Endothelial cell of umbilical vein (primary cell): ENCODE measurements around the gene CDK15. TPM values are rescaled to one million over a fixed set of nuclear protein-coding genes. Genes with fewer than 3 reads are reported as not detected.

Source experiments
- BruUV-seq: library from RNA; stranded (reverse); fragments of 400-500 nt; replicated peaks from 2 replicates; lab custom pipeline; 2021; lab: Mats Ljungman, UMichigan
- CTCF ChIA-PET: fragments of 300-600, 350-600 bp; sonication (Branson Sonifier 250); formaldehyde crosslinking; loops from one replicate; lab custom pipeline; 2021; ENCODE audit warnings: antibody characterized with exemption, inconsistent platforms; lab: Charles Lee
- POLR2A ChIA-PET: fragments of 300-600, 350-600 bp; sonication (Branson Sonifier 250); formaldehyde crosslinking; loops from one replicate; lab custom pipeline; 2021; ENCODE audit warnings: antibody characterized with exemption, inconsistent platforms; lab: Charles Lee
- DNase-seq: peaks from one replicate; pipeline ENCODE4 v3.0.0-alpha.2; 2011; ENCODE audit warnings: low read depth, low spot score
- FAIRE-seq: peaks from 2 replicates; lab custom pipeline; 2011; peaks lifted over from hg19 to GRCh38; lab: Jason Lieb, UNC
- H2AFZ ChIP-seq: 2 replicates; pipeline ENCODE4 v1.6.0; 2012; ENCODE audit warnings: low read depth, low read length, control low read depth, inconsistent platforms
- H3K27ac ChIP-seq: 2 replicates; pipeline ENCODE4 v1.5.1; 2011; ENCODE audit warnings: low read depth, mild to moderate bottlenecking, control low read depth, low read length, moderate library complexity; ENCODE audit not compliant: insufficient read depth
- H3K27me3 ChIP-seq, 2 experiments: 2 replicates each; pipeline versions ENCODE4 v1.6.0 to v1.6.1; 2011; ENCODE audit warnings: low read length in 2 of 2, mixed read lengths in 1 of 2; ENCODE audit not compliant: control insufficient read depth in 2 of 2, insufficient read depth in 2 of 2
- H3K36me3 ChIP-seq, 2 experiments: 2 replicates in 1 of 2; 3 replicates in 1 of 2; pipeline ENCODE4 v1.5.1; 2011; ENCODE audit warnings: low read length in 2 of 2, mild to moderate bottlenecking in 1 of 2, moderate library complexity in 1 of 2; ENCODE audit not compliant: control insufficient read depth in 2 of 2, insufficient read depth in 2 of 2; ENCODE audit errors: extremely low read depth in 1 of 2
- H3K4me1 ChIP-seq: 3 replicates; pipeline ENCODE4 v1.5.1; 2011; ENCODE audit warnings: mild to moderate bottlenecking, low read length; ENCODE audit not compliant: control insufficient read depth, insufficient read depth; ENCODE audit errors: extremely low read depth
- H3K4me2 ChIP-seq: 2 replicates; pipeline ENCODE4 v1.6.1; 2011; ENCODE audit warnings: low read length, control low read depth, mixed read lengths; ENCODE audit not compliant: insufficient read depth
- H3K4me3 ChIP-seq, 3 experiments: fragments of 200-600 bp in 1 of 3; sonication (generic), shearing (Covaris generic) in 1 of 3; replicated peaks in 1 of 3; 2 replicates each; pipeline ENCODE4 v1.5.1; 2011 to 2016; ENCODE audit warnings: control low read depth in 3 of 3, low read length in 3 of 3, mild to moderate bottlenecking in 2 of 3, inconsistent platforms in 1 of 3, low read depth in 1 of 3, moderate library complexity in 1 of 3; ENCODE audit not compliant: insufficient read depth in 1 of 3
- H3K79me2 ChIP-seq: 2 replicates; pipeline ENCODE4 v1.6.0; 2012; ENCODE audit warnings: low read length, inconsistent platforms; ENCODE audit not compliant: control insufficient read depth, insufficient read depth
- H3K9ac ChIP-seq: replicated peaks from 2 replicates; pipeline ENCODE3; 2011; ENCODE audit warnings: low read length, control low read depth; ENCODE audit not compliant: insufficient read depth; ENCODE audit errors: extremely low read depth
- H3K9me1 ChIP-seq: replicated peaks from 3 replicates; pipeline ENCODE4 v1.6.0; 2011; ENCODE audit warnings: mild to moderate bottlenecking, low read length; ENCODE audit not compliant: control insufficient read depth, insufficient read depth; ENCODE audit errors: extremely low read depth
- H3K9me3 ChIP-seq: replicated peaks from 2 replicates; pipeline ENCODE4 v1.5.1; 2012; ENCODE audit warnings: low read length, inconsistent platforms; ENCODE audit not compliant: control insufficient read depth, insufficient read depth
- H4K20me1 ChIP-seq: replicated peaks from 2 replicates; pipeline ENCODE3; 2011; ENCODE audit warnings: mild to moderate bottlenecking, low read length; ENCODE audit not compliant: control insufficient read depth, insufficient read depth; ENCODE audit errors: extremely low read depth
- EZH2 ChIP-seq: IDR thresholded peaks from 2 replicates; pipeline ENCODE4 v1.6.1; 2012; ENCODE audit warnings: borderline replicate concordance, low read depth, mild to moderate bottlenecking, moderate library complexity, low read length, inconsistent platforms; ENCODE audit not compliant: severe bottlenecking
- FOS ChIP-seq: IDR thresholded peaks from 2 replicates; pipeline ENCODE4 v1.6.1; 2011; ENCODE audit warnings: mild to moderate bottlenecking, low read length, moderate library complexity, borderline replicate concordance; ENCODE audit not compliant: insufficient read depth
- GATA2 ChIP-seq: IDR thresholded peaks from 2 replicates; pipeline ENCODE4 v1.7.0; 2011; ENCODE audit warnings: low read depth, mild to moderate bottlenecking, moderate library complexity, mixed read lengths, low read length; ENCODE audit not compliant: insufficient read length, insufficient read depth
- JUN ChIP-seq: IDR thresholded peaks from 2 replicates; pipeline ENCODE4 v1.6.1; 2011; ENCODE audit warnings: borderline replicate concordance, low read depth; ENCODE audit not compliant: insufficient read length, insufficient read depth
- MYC ChIP-seq: IDR thresholded peaks from one replicate; pipeline ENCODE4 v1.6.1; 2011; ENCODE audit warnings: mild to moderate bottlenecking, low read depth, low read length
- POLR2A ChIP-seq: IDR thresholded peaks from 2 replicates; pipeline ENCODE4 v1.6.1; 2012; ENCODE audit warnings: low read depth, mild to moderate bottlenecking, control low read depth, low read length
- POLR2AphosphoS5 ChIP-seq: IDR thresholded peaks from 2 replicates; pipeline ENCODE4 v1.6.1; 2012; ENCODE audit warnings: low read depth, mild to moderate bottlenecking, control low read depth, low read length, moderate library complexity; ENCODE audit not compliant: insufficient read depth
- dilution Hi-C: fragments of 300-500 bp; cut with MboI; formaldehyde crosslinking; loops from one replicate; pipeline ENCODE4 v1.15.0; 2019; ENCODE audit warnings: low sequenced_read_pairs; ENCODE audit not compliant: extremely low pct_ligation_motif_present
- intact Hi-C: fragments of 100-400 bp; cut with micrococcal nuclease; formaldehyde crosslinking; loops from one replicate; pipeline ENCODE4 v1.10.0; 2022
- polyA plus RNA-seq, 4 experiments: library from polyadenylated mRNA; depleted of rRNA in 3 of 4; stranded (reverse) in 3 of 4; unstranded in 1 of 4; fragments of >200 nt; gene quantifications; 2 replicates each; pipeline versions ENCODE4 v1.2.1 to v1.2.3, GENCODE V29; 2011 to 2012; ENCODE audit warnings: missing spikeins in 1 of 4
- total RNA-seq: library from RNA; stranded (reverse); gene quantifications from 2 replicates; pipeline ENCODE4 v1.2.3, GENCODE V29; 2021
- TF ChIP-seq, protein P1 (sequence below), 2 donors: IDR thresholded peaks; 1 replicate in 1 of 2; 2 replicates in 1 of 2; pipeline ENCODE4 v1.5.1; 2011; ENCODE audit warnings: low read length in 2 of 2, mild to moderate bottlenecking in 2 of 2, moderate library complexity in 2 of 2, control low read depth in 1 of 2, inconsistent platforms in 1 of 2, low read depth in 1 of 2; ENCODE audit not compliant: insufficient read depth in 1 of 2; ENCODE audit errors: extremely low read depth in 1 of 2

CDK15 gene
- total and polyA plus RNA-seq, 2 donors (not counting 3 experiments of a cell fraction or from before 2014, with no cell fraction given), result not detected

DNA sequence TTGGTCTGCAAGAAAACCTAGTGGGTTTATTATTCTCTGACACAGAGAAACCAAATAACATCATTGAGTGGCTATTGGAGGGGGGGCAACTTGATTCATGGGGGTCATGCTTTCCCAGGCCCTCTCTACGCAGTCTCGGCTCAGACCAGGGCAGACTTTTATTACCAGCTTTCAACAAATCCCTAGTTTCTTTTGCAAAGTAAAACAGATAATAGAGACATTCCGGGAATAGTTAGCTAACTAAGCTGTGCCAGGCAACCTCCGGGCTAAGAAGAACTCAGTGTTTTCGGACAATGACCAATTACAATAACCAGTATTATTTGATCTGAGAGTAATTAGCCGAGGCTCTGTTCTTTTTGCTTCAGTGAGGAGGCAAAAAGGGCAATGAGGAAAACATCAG is 66.3 kb downstream of the CDK15 start:
- intact Hi-C loops (no loop called here), dilution Hi-C loops (no loop called here)
- DNase-seq (no peak), FAIRE-seq (no peak)
- Histone ChIP-seq H3K27ac (no peak overlapping the region), H3K4me1 (no peaks in the 10 kb centered on the region), H3K36me3 (no peaks in the 10 kb centered on the region), H2AFZ (no peak overlapping the region), H3K79me2 (no peaks in the 10 kb centered on the region), H3K9ac (no peak overlapping the region), H3K9me3 (no peaks in the 10 kb centered on the region), H3K4me2 (no peak overlapping the region), H3K9me1 (no peaks in the 10 kb centered on the region), H4K20me1 (no peaks in the 10 kb centered on the region), H3K27me3 (peaks cover 2 to 11% of the 10 kb centered on the region in 2 experiments), H3K4me3 (no peak overlapping the region)
- no TSS peak for BruUV-seq
- ChIA-PET CTCF (interaction anchor here (1.0 kb wide), 1 partner anchor 15 kb away, joined by 3 read pairs; no protein-coding TSS in a partner anchor), POLR2A (no interaction called here)
- TF ChIP-seq GATA2 (no peak), MYC (no peak), POLR2A (no peak), FOS (no peak), JUN (no peak), POLR2AphosphoS5 (no peak), EZH2 (no peak)
- TF ChIP-seq, protein P1, sequence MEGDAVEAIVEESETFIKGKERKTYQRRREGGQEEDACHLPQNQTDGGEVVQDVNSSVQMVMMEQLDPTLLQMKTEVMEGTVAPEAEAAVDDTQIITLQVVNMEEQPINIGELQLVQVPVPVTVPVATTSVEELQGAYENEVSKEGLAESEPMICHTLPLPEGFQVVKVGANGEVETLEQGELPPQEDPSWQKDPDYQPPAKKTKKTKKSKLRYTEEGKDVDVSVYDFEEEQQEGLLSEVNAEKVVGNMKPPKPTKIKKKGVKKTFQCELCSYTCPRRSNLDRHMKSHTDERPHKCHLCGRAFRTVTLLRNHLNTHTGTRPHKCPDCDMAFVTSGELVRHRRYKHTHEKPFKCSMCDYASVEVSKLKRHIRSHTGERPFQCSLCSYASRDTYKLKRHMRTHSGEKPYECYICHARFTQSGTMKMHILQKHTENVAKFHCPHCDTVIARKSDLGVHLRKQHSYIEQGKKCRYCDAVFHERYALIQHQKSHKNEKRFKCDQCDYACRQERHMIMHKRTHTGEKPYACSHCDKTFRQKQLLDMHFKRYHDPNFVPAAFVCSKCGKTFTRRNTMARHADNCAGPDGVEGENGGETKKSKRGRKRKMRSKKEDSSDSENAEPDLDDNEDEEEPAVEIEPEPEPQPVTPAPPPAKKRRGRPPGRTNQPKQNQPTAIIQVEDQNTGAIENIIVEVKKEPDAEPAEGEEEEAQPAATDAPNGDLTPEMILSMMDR (IDR thresholded peaks at IDR 0.05; ENCODE audit: extremely low read depth in 1 of 2, insufficient read depth in 1 of 2, low read depth in 1 of 2, low read length in 2 of 2), result no peak
